ENCODE measurements around the gene RIC1. TPM values are rescaled to one million over a fixed set of nuclear protein-coding genes. Genes with fewer than 3 reads are reported as not detected.
"Not testable (repeated sequence)": the region's sequence is repeated elsewhere in the genome, so short reads cannot be mapped to it uniquely, and the experiment has no call there.

RIC1 gene
- total RNA-seq, 2 donors from 2014 or later, result 12.2 to 18.1 TPM

DNA sequence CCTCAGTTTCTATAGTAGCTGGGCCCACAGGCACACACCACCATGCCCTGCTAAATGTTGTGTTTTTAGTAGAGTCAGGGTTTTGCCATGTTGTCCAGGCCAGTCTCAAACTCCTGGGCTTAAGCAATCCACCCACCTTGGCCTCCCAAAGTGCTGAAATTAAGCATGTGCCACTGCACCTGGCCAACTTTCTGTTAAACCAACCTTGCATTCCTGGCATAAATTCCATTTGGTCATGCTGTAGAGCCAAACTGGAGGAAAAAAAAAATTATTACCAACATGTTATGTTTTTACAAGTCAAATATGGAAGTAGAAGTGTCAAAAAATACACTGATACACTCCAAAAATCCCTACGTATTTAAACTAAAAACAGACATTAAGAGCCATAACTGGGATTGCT lies 149.9 kb downstream of the RIC1 start:
- H3K27ac ChIP-seq, result no peak overlapping the region
- H3K27me3 ChIP-seq, result no peaks in the 10 kb centered on the region
- no peak for DNase-seq (ENCODE audit: low spot score)
- TF ChIP-seq, protein P1, sequence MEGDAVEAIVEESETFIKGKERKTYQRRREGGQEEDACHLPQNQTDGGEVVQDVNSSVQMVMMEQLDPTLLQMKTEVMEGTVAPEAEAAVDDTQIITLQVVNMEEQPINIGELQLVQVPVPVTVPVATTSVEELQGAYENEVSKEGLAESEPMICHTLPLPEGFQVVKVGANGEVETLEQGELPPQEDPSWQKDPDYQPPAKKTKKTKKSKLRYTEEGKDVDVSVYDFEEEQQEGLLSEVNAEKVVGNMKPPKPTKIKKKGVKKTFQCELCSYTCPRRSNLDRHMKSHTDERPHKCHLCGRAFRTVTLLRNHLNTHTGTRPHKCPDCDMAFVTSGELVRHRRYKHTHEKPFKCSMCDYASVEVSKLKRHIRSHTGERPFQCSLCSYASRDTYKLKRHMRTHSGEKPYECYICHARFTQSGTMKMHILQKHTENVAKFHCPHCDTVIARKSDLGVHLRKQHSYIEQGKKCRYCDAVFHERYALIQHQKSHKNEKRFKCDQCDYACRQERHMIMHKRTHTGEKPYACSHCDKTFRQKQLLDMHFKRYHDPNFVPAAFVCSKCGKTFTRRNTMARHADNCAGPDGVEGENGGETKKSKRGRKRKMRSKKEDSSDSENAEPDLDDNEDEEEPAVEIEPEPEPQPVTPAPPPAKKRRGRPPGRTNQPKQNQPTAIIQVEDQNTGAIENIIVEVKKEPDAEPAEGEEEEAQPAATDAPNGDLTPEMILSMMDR (IDR thresholded peaks at IDR 0.05), result no peak
- H3K36me3 ChIP-seq, result peaks cover 47% of the 10 kb centered on the region
- H3K4me3 ChIP-seq, result no peak overlapping the region
- H3K9me3 ChIP-seq, result peaks cover 0 to 18% of the 10 kb centered on the region in 2 donors
- peaks cover 0 to 7% of the 10 kb centered on the region in 2 donors for H3K4me1 ChIP-seq

DNA sequence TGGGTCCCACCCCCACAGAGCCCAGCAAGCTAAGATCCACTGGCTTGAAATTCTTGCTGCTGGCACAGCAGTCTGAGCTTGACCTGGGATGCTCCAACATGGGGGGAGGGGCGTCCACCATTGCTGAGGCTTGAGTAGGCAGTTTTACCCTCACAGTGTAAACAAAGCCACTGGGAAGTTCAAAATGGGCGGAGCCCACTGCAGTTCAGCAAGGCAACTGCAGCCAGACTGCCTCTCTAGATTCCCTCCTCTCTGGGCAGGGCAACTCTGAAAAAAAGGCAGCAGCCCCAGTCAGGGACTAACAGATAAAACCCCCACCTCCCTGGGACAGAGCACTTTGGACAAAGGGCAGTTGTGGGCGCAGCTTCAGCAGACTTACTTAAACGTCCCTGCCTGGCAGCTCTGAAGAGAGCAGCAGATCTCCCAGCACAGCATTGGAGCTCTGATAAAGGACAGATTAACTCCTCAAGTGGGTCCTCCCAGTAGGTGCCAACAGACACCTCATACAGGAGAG lies 150.9 kb downstream of the RIC1 start:
- DNase-seq (ENCODE audit: low spot score); H3K4me1 ChIP-seq; H3K4me3 ChIP-seq; H3K27ac ChIP-seq; H3K27me3 ChIP-seq: not testable (repeated sequence)
- peaks cover 38% of the 10 kb centered on the region for H3K36me3 ChIP-seq
- H3K9me3 ChIP-seq, result peaks cover 0 to 18% of the 10 kb centered on the region in 2 donors

DNA sequence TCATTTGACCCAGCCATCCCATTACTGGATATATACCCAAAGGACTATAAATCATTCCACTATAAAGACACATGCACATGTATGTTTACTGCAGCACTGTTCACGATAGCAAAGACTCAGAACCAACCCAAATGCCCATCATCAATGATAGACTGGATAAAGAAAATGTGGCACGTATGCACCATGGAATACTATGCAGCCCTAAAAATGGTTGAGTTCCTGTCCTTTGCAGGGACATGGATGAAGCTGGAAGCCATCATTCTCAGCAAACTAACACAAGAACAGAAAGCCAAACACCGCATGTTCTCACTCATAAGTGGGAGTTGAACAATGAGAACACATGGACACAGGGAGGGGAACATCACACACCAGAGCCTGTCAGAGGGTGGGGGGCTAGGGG lies 154.5 kb downstream of the RIC1 start:
- H3K27me3 ChIP-seq; DNase-seq (ENCODE audit: low spot score); H3K4me3 ChIP-seq; H3K4me1 ChIP-seq; H3K27ac ChIP-seq: not testable (repeated sequence)
- H3K36me3 ChIP-seq, result peaks cover 22% of the 10 kb centered on the region
- peaks cover 0 to 17% of the 10 kb centered on the region in 2 donors for H3K9me3 ChIP-seq

DNA sequence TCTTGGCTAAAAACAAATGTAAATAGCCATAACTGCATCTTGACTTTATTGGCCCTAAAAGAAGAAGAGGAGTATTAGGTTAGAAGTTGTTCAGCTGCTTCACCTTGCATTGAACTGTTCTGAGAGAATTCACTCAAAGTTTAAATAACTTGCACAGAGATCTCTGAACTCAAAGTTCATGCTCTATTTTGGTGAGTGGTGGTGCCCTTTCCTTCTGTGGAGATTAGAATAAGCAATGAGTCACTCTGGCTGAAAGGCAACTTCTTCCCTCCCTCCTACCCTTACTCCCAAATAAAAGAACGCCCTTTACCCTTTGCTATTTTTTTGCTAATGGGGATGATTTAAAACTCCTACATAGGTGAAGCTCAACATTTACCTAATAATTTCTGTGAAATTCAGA lies 155.1 kb downstream of the RIC1 start:
- Histone ChIP-seq H3K27ac (peak overlapping the region in 1 of 2 donors; percentile 6), H3K9me3 (peaks cover 0 to 12% of the 10 kb centered on the region in 2 donors), H3K27me3 (no peaks in the 10 kb centered on the region), H3K4me3 (no peak overlapping the region), H3K4me1 (peaks cover 0 to 7% of the 10 kb centered on the region in 2 donors), H3K36me3 (peaks cover 16% of the 10 kb centered on the region)
- no peak for DNase-seq (ENCODE audit: low spot score)
- TF ChIP-seq, protein P1 (IDR thresholded peaks at IDR 0.05), result no peak

DNA sequence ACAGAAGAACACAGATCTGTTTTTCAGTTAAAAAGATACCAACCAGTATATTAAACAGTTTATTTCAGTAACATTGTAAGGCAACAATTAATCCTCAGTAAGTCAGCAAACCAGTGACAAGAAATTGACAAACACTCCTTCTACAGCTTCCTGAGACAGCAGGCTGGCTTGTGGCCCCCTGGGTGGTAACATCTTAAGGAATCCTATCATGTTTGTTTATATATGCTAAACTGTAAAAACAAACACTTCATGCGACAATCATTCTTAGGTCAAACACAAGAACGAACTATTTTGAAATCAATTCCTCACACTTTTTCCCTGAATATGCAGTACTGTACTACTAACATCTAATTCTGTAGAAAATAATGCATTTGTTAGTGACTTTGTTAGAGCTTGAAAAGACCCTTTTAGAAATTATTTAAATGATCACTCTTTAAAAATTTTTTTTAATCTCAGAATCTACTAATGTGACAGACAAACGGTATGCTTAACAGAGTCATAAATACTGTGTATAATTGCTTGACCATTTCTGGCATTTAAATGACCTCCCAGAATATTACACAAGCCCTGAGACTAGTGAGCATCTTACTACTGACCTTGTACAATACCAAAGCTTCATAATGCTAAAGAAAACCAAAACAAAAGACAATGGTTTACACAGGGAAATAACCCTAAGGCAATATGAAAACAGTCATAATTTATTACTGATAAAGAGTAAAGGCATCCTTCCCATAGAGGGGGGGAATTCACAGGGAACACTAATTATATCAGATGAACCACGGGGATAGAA lies 155.8 kb downstream of the RIC1 start:
- Histone ChIP-seq H3K9me3 (peaks cover 0 to 9% of the 10 kb centered on the region in 2 donors), H3K4me3 (no peak overlapping the region), H3K36me3 (peaks cover 13% of the 10 kb centered on the region), H3K4me1 (peaks cover 0 to 3% of the 10 kb centered on the region in 2 donors), H3K27me3 (no peaks in the 10 kb centered on the region), H3K27ac (peak overlapping the region in 1 of 2 donors; percentile 6)
- TF ChIP-seq, protein P1 (IDR thresholded peaks at IDR 0.05), result no peak
- DNase-seq (ENCODE audit: low spot score), result no peak

DNA sequence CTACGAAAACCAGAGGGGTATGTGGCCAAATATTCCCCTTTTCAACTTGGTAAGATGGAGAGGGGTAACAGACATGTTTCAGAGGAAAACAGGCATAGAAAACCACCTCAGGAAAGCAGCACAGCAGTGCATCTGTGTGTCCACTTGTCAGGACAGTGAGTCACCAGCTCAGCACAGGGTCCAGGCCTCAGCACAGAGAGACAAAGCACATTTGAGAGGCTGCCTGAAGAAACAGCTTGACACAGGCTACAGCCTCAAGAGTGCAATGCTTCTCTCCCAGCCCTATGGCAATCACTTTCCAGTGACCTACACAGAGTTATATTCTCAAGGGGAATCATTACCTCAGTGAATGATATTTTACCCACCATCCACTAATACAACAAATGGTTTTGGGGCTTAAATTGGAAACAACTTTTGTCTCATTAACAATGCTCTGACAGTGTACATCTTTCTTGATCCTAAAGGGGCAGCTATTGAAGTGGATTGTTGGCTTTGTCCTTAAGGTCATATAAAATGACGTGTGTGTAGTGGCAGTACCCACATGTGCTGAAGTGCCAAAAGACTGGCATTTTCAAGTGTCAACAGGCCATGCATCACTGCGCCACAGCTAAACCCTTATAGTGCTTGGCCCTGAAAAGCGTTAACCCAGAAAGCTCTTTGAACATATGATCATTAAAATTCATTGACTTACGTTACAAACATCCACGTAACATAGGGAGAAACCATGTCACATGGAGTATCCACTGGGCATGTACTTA lies 157.6 kb downstream of the RIC1 start:
- TF ChIP-seq, protein P1 (IDR thresholded peaks at IDR 0.05), result no peak
- Histone ChIP-seq H3K36me3 (peaks cover 13% of the 10 kb centered on the region), H3K27ac (no peak overlapping the region), H3K27me3 (no peaks in the 10 kb centered on the region), H3K4me1 (no peaks in the 10 kb centered on the region), H3K4me3 (no peak overlapping the region), H3K9me3 (peaks cover 0 to 9% of the 10 kb centered on the region in 2 donors)
- DNase-seq (ENCODE audit: low spot score), result no peak

All from right atrium auricular region (tissue), 2 donors.